HG03439 (cell line): ENCODE measurements around the gene NGF.

Experiments used
- ATAC-seq: cut with Tn5 transposase; IDR thresholded peaks from one replicate; pipeline ENCODE4 v1.9.1; 2021; ENCODE audit warnings: mild to moderate bottlenecking, moderate library complexity; ENCODE audit not compliant: unreplicated experiment

Gene NGF

GRCh38 chr1:115240297-115240696, 97.8 kb downstream of the NGF start:
- ATAC-seq: no peak

DNA sequence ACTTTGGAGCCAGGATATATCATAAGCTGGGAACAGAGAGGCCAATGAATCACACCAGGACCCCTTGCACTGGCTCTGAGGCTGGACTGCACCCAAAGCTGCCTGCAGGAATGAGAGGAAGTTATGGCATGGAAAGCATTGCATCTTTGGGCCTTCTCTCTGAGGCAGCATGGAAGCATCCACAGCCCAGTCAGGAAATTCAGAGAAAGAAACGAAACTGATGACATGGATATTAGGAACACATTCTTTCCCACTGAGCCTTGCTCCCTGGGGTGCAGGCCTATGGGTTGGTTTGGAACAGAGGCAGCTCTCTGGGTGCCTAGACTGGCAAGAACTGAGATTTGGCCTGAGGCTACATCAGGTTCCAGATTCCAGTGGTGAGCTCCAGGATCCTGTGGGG, 98.6 kb downstream of the NGF start:
- ATAC-seq: no peak

- ATAC-seq: no peak
Measured at GRCh38 chr1:115239148-115239422, 99.0 kb downstream of the NGF start.

- no peak for ATAC-seq
Measured at GRCh38 chr1:115238336-115239147, 99.5 kb downstream of the NGF start.

GRCh38 chr1:115237507-115237906, 100.5 kb downstream of the NGF start:
- ATAC-seq: no peak

- no peak for ATAC-seq
Measured at GRCh38 chr1:115237023-115237422, 101.0 kb downstream of the NGF start.
